Inflammatory macrophage treated with lipopolysaccharide for 1 hour (primary cell): ENCODE results near the gene ZNF432.
"Not testable (repeated sequence)": the region's sequence is repeated elsewhere in the genome, so short reads cannot be mapped to it uniquely, and the experiment has no call there.

Experiments used
- DNase-seq, 2 donors: peaks; one replicate each; pipeline ENCODE4 v3.0.0-alpha.2; 2020 to 2022

The ZNF432 gene

DNA sequence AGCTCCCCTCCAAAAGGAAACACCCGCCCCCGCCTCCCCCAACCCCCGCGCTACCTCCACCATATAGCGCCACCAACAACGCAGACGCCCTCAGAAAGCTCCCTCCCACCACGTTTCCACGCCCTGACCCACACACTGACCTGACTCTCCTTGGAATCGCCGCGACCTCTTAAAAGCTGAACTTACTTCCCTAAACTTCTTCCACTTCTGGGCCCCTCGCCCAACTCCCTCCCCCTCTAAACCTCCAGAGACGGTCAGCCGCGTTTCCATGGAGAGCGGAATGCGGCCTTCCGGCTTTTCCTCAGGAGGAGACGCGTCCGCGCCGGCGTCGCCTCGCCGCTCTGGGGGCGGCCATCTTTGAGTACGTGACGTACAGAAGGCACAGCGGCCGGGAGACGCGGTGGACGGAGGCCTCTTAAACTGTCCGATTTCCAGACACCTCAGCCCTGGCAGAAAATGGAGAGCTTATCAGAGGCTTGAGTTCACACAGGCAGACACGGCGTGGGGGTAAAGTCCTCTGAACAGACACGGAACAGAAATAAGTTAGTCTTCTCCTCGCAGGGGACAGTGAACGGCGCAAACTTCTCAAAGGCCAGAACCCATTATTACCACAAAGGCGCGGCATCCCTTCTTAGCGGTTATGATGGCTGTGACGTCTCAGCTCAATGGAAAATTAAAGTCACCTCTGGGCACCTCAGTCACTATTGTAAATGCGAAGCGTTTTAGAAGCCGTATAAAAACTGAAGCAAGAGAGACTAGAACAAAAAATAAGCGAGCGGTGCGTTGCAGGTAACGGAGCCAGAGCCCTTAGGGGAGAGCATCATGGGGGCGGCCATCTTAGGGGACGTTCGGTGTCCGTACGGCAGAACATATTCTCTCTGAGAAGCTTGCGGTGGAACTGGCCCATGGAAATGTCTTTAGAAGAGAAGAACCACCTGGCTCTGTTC is at the start of gene ZNF432:
Gene ZNF432 (minus strand): TSS at position 284 of the 947 bp plus-strand sequence. CDS start 1,970 bp downstream, outside the sequence.
- peak; percentile 93 to 96 for DNase-seq

DNA sequence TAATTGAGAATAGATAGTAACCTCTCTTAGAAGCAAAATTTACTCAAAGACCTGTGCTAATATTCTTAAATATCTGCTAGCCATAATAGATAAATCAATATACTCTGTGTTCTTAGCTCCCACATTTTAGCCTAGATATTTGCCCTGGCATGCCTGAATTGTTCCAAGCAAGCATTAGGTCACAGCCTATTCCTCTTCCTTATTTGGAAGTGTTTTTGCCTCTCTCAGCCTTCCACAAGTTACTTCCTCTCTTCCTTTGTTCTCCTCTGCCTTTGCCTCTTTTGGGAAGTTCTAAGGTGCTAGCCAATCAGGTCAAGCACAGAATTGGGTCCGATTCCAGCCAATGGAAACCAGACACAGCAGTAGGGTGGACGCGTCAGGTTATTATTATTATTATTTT is 47.8 kb upstream of the ZNF432 start:
- DNase-seq: not testable (repeated sequence)

DNA sequence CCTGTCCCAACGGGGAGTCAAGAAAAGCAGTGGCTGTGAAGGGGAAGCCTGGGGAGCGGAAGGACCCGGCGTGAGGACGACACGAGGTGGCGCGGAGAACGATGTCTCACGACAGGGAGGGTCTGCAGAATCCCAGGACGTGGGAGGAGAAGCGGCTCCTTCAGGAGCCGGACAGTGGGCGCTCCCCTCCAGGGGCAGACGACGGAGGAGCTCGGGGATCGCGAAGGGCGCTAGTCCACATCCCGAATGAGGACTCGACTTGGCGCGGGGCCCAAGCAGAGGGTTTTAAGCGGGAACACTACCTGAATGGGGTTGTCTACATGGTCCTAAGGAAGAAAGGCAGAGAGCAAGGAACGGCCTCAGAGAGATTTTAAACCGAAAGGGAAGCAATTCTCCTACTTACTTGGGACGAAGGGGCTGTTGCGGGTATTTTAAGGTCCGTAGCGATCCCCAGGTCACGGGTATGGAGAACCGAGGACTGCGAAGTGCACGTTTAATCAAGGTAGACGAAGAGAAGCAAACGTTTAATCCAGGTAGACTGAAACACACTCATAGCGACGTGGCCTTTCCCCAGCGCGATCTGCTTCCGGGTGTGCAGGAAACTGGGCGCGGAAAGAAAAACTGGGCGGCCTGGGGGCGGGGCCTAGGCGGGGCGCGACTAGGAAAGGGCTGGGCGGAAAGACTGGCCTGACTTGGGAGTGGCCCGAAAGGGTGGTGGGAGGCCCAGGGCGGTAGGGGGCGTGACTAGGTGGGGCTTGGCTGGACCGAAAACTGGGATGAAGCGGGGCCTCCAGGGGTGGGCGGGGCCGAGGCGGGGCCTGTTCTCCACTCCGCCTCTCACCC is 46.8 kb upstream of the ZNF432 start, which contains the start of gene ZNF841:
Gene ZNF841 (minus strand): TSS at position 594 of the 843 bp plus-strand sequence. CDS start 10,964 bp downstream, outside the sequence.
- DNase-seq: peak; percentile 83 to 90

DNA sequence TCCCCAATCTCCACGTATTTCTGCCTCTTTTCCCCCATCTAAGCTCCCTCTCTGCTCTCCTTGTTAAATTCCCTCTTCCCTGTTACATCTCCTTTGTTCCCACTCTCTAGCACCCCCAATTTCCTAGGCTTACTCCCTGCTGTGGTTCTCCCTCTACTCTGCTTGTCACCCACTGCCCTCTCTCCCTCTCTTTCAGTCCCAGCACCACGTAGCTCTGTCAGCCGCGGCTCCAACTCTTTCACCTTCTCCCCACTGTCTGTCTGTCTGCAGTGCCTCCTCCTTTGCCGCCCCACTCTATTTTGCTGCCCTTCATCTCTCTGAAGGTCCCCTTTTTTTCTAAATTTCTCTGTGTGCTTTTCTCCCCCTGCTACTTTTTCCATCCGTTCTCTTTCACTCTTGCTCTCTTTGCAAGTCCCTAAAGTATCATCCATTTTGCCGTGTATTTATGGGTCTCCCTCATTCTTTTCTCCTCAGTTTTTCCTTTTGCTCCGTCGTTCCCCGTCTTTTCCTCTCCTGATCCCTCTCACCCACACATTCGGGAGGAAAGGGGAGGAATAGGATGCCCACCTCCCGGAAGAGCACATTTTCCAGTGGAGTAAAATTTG is 46.0 kb upstream of the ZNF432 start:
- DNase-seq: no peak

DNA sequence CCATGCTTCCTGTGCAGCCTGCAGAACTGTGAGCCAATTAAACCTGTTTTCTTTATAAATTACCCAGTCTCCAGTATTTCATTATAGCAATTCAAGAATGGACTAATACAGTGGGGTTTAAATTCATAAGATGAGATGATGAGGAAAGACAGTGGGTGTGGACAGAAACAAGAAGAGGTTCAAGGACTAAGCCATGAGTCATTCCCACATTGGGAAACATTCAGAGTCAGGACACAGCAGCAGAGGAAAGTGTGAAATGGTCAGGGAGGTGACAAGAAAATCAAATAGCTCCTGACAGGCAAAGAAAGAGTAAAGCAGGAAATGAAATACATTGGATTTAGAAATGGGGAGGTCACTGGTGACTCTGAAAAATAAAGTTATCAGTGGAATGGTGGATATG is 37.8 kb upstream of the ZNF432 start:
- peak; percentile 3 to 16 for DNase-seq

DNA sequence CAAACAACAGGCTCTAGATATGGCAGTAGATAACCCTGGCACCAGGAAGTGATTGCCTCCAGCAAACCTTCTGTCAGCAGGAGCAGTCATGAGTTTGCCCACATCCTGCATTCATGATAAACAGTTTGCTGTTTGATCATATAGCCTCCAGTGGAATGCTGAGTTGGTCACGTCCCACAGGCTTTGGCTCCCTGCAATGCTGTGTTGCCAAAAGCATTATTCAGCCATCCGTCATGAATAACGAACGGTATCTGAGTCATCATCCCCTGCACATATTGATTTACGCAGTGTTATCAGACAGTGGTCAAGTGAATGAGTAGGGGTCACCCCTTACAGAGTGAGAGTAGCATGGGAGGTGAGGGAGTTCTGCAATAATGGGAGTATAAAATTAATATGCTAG is 21.9 kb upstream of the ZNF432 start:
- no peak for DNase-seq

DNA sequence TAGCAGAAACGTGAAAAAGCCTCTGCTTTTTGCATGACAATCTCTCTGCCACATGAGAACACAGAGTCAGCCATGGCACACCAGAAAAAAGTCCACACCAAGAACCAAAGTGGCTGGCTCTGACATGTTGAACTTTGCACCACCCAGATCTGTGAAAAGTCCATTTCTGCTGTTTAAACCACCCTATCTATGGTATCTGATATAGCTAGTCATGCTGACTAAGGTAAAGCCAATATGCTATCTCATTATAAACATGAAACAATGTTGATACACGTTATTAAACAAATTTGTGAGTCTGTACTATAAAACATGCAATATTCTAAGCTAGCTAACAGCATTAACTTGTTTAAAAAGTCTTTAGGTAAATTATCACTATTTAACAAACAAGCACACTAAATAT is 21.0 kb upstream of the ZNF432 start:
- no peak for DNase-seq

DNA sequence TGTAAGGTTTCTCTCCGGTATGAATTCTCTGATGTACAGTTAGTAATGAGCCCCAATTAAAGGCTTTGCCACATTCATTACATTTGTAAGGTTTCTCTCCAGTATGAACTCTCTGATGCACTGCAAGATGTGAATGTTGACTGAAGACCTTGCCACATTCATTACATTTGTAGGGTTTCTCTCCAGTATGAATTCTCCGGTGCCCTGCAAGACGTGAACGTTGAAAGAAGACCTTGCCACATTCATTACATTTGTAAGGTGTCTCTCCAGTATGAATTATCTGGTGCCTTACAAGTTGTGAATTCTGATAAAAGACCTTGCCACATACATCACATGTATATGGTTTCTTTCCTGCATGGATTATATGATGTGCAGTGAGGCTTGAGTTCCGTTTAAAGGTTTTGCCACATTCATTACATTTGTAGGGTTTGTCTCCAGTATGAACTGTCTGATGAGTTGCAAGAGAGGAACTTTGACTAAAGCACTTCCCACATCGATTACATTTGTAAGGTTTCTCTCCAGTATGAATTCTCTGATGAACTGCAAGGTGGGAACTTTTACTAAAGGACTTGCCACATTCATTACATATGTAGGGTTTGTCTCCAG is 17.7 kb upstream of the ZNF432 start:
- DNase-seq: no peak

DNA sequence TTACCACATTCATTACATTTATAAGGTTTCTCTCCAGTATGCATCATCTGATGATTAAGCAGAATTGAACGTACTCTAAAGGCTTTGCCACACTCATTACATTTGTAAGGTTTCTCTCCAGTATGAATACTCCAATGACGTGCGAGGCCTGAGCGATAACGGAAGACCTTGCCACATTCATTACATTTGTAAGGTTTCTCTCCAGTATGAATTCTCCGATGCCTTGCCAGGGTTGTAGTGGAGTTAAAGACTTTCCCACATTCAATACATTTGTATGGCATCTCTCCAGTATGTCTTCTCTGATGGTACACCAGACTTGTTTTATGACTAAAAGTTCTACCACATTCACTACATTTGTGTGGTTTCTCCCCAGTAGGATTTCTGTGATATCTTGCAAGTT is 16.8 kb upstream of the ZNF432 start:
- no peak for DNase-seq

DNA sequence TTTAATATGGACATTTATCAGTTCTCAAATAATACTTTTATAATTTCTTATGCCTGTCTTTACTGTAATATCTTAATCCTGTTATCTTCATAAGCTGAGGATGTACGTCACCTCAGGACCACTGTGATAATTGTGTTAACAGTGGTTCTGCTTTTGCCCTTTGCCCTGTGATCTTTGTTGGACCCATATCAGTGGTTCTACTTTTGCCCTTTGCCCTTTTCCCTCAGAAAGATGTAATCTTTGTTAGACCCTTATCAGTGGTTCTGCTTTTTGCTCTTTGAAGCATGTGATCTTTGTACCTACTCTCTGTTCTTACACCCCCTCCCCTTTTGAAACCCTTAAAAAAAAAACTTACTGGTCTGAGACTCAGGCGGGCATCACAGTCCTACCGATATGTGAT is 7.8 kb upstream of the ZNF432 start:
- not testable (repeated sequence) for DNase-seq

DNA sequence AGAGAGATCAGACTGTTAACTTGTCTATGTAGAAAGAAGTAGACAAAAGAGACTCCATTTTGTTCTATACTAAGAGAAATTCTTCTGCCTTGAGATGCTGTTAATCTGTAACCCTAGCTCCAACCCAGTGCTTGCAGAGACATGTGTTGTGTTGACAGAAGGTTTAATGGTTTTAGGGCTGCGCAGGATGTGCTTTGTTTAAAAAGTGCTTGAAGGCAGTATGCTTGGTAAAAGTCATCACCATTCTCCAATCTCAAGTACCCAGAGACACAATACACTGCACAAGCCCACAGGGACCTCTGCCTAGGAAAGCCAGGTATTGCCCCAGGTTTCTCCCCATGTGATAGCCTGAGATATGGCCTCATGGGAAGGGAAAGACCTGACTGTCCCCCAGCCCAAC is 3.1 kb upstream of the ZNF432 start:
- not testable (repeated sequence) for DNase-seq

DNA sequence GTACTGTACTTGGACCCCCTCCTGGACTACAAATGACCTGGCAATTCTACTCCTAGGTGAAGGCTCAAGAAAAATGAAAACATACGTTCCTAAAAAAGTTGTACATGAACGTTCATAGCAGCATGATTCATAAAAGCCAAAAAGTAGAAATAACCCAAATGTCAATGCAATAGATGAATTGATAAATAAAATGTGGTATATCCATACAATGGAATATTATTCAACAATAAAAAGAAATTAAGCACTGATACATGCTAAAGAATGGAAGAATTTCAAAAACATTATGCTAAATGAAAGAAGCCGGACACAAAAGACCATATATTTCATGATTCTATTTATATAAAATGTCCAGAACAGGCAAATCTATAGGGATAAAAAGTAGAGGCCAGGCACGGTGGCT is 9.5 kb downstream of the ZNF432 start:
- no peak for DNase-seq

DNA sequence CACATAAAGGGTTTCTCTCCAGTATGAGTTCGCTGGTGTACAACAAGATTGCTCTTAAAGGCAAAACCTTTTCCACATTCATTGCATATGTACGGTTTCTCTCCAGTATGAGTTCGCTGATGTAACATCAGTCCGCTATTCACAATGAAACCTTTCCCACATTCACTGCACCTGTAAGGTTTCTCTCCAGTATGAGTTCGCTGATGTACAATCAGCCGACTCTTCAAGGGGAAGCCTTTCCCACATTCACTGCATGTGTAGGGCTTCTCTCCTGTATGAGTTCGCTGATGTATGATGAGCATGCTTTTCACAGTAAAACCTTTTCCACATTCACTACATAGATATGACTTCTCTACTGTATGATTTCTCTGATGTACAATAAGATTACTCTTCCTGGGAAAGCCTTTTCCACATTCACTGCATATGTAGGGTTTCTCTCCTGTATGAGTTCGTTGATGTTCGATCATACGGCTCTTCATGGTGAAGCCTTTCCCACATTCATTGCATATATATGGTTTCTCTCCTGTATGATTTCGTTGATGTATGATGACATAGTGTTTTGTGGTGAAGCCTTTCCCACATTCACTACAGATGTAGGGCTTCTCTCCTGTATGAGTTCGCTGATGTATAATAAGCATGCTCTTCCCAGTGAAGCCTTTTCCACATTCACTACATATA is 14.4 kb downstream of the ZNF432 start:
- no peak for DNase-seq

DNA sequence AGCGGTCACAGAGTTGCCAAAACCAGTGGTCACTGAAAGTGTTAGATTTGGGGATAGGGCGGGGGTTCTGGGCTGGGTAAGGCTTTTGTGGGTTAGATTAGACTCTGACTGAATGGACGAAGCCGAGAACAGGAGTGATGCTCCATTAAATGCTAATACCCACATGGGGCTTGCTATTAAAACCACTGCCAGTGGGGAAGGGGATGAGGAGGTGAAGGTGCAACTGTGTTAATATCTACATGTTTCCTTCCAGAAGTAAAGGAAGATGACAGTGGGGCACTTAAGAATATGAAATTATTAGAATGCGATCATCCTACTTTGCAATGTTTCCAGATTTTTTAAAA is 19.9 kb downstream of the ZNF432 start:
- peak in 1 of 2 donors; percentile 5 for DNase-seq

DNA sequence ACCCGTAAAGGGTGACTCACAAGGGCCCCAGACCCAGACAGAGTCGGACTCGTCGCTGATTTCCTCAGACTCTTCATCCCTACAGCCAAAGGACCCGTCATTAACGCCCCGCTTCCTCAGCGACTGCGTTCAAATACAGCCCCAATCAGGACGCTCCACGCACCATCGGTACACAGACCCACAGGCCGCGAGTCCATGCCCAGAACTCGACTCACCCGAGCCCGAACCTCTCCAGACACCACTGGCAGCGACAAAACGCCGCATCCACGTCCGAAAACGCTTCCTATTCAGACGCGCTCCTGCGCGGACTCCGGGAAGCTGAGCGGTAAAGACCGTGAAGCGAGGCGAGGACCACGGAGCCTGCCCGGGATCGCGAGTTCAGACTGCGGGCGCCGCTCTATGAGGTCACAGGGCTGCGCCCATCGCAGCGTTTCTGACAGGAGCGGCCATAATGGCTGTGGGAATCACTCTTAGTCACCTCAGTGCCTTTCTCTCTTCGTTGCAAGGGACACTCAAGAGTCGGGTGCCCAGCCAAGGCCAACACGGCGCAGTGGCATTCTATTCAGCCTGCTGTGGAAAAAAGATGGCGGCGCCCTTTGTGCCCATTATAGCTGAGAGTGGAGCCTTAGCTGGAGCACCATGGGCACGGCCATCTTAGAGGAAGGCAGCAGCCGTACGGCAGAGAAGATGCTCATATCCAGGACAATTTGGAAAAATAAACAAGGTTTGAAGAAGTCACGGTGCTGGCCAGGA is 20.4 kb downstream of the ZNF432 start, which contains the start of gene ZNF614:
Gene ZNF614 (minus strand): TSS at position 353 of the 753 bp plus-strand sequence. CDS start 2,634 bp downstream, outside the sequence.
- peak; percentile 80 to 92 for DNase-seq

DNA sequence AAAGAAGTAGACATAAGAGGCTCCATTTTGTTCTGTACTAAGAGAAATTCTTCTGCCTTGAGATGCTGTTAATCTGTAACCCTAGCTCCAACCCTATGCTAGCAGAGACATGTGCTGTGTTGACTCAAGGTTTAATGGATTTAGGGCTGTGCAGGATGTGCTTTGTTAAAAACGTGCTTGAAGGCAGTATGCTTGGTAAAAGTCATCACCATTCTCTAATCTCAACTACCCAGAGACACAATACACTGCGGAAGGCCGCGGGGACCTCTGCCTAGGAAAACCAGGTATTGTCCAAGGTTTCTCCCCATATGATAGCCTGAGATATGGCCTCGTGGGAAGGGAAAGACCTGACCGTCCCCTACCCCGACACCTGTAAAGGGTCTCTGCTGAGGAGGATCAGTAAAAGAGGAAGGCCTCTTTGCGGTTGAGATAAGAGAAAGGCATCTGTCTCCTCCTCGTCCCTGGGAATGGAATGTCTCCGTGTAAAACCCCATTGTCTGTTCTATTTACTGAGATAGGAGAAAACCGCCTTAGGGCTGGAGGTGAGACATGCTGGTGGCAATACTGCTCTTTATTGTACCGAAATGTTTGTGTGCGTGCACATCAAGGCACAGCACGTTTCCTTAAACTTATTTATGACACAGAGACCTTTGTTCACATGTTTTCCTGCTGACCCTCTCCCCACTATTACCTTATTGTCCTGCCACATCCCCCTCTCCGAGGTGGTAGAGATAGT is 22.2 kb downstream of the ZNF432 start:
- DNase-seq: not testable (repeated sequence)

DNA sequence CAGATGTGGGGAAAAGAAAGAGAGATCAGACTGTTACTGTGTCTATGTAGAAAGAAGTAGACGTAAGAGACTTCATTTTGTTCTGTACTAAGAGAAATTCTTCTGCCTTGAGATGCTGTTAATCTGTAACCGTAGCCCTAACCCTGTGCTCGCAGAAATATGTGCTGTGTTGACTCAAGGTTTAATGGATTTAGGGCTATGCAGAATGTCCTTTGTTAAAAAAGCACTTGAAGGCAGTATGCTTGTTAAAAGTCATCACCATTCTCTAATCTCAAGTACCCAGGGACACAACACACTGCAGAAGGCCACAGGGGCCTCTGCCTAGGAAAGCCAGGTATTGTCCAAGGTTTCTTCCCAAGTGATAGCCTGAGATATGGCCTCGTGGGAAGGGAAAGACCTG is 24.2 kb downstream of the ZNF432 start:
- DNase-seq: not testable (repeated sequence)

DNA sequence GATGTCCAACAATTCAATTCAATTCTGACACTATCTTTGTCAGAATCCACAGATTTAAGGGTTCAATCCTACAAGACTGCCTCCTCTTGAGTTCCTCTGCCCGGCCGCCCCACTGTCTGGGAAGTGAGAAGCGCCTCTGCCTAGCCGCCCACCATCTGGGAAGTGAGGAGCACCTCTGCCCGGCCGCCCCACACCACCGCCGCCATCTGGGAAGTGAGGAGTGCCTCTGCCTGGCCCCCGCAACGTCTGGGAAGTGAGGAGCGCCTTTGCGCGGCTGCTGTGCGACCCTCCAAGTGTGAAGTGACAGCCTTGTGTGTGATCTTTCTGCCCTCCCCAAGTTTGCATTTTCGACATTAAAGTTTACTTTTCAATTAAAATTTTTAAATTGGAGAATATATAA is 26.4 kb downstream of the ZNF432 start:
- no peak for DNase-seq

DNA sequence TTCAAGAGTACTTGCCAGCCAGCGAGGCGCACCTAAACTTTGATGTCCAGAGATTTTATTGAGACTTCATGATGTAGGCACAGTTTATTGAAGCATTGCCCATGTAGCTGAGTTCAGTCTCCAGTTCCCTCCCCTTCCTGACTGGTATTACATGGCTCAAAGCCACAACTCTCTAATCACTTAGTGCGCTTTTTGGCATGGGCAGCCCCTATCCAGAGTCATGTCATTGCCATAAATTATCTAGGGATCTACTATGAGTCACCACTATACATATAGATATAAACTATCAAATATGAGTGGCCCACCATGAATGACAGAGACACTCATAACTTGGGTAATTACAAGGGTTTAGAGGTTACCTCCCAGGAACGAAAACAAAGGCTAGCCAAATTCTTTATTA is 28.1 kb downstream of the ZNF432 start:
- DNase-seq: no peak

DNA sequence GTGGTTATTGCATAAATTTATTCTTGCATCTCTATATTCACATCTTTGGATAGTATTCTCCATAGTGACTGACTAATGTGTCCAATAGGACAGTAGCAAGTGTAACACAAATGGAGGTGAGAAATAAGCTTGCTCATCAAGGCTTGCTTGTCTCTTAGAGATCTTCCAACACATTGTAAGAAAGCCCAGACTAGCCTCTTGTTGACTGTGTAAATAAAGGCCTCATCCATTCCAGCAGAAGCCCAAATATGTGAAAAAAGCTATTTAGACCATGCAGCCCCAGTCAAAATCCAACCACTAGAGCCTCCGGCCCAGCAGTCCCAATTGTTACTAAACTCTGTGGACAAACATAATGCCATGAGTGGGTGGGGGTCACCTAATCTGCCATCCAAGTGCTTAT is 38.0 kb downstream of the ZNF432 start:
- DNase-seq: no peak
